Smooth muscle cell of trachea (primary cell): Measurements from ENCODE around the gene SLMAP. TPM values are rescaled to one million over a fixed set of nuclear protein-coding genes. Genes with fewer than 3 reads are reported as not detected.

ENCODE experiments used
- total RNA-seq: library from RNA; depleted of rRNA; stranded (reverse); fragments of >200 nt; gene quantifications from 2 replicates; pipeline ENCODE4 v1.2.1, GENCODE V29; 2014

Gene SLMAP, protein sequence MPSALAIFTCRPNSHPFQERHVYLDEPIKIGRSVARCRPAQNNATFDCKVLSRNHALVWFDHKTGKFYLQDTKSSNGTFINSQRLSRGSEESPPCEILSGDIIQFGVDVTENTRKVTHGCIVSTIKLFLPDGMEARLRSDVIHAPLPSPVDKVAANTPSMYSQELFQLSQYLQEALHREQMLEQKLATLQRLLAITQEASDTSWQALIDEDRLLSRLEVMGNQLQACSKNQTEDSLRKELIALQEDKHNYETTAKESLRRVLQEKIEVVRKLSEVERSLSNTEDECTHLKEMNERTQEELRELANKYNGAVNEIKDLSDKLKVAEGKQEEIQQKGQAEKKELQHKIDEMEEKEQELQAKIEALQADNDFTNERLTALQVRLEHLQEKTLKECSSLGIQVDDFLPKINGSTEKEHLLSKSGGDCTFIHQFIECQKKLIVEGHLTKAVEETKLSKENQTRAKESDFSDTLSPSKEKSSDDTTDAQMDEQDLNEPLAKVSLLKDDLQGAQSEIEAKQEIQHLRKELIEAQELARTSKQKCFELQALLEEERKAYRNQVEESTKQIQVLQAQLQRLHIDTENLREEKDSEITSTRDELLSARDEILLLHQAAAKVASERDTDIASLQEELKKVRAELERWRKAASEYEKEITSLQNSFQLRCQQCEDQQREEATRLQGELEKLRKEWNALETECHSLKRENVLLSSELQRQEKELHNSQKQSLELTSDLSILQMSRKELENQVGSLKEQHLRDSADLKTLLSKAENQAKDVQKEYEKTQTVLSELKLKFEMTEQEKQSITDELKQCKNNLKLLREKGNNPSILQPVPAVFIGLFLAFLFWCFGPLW
- 42.3 and 51.2 TPM in 2 replicates for total RNA-seq

DNA sequence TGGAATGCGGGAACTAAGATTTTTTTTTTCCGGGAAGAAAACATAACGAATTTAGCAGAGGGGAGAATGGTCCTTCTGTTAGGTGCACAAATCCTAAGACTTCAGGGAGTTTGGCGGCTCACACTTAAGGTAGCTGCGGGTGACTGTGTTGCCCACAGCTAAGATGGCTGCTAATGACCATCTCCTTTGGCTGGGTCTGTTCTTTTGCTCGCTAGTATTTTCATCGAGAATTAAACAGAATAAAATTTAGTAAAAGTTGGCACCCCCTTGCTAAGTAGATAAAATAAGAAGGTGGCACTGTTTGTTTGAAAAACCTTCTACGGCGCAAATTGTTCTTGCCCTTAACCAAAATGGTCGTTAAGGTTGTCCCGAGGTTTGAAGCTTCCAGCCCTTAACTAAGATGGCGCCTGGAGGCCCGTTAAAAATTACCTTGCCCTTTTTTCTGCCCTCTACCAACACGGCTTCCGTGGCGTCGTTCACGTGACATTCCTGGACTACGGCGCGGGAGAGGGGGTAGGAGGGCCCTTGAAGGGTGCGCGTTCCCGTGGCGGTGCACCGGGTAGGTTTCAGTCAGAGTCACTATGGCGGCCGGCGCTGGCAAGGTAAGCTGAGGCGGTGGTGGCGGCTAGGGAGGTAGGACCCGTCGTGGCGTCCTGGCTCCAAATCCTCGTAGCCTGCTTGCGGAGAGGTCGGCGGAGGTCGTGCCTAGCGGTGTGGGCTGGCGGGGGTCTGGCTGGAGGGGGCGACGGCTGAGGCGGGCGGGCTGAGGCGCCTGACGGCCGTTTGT, at the start of gene SLMAP:
Gene SLMAP (plus strand): TSS at position 569 of the 787 bp plus-strand sequence. CDS start 1,343 bp downstream, outside the sequence.

Other genes with a start within 250 kb of the SLMAP start
- under 0.01 and 0.17 TPM in 2 replicates for gene DNAH12, start 212.0 kb upstream of the SLMAP start, total RNA-seq
- 15.0 and 21.7 TPM in 2 replicates for gene PDE12, start 200.0 kb upstream of the SLMAP start, total RNA-seq
- 183 and 192 TPM in 2 replicates for gene ARF4, start 159.0 kb upstream of the SLMAP start, total RNA-seq
- gene DENND6A, start 63.2 kb upstream of the SLMAP start, total RNA-seq: 13.2 and 19.2 TPM in 2 replicates